Mesothelial cell of epicardium (in vitro differentiated cells): ENCODE measurements around the gene PDCD1LG2. TPM values are rescaled to one million over a fixed set of nuclear protein-coding genes. Genes with fewer than 3 reads are reported as not detected.

ENCODE experiments used
- DNase-seq, 2 experiments: peaks; one replicate each; pipeline ENCODE4 v3.0.0; 2021; ENCODE audit warnings: low spot score in 2 of 2; ENCODE audit not compliant: unreplicated experiment in 2 of 2
- H3K27ac Mint-ChIP-seq: 2 replicates; pipeline ENCODE4 v1.8.0; 2021; ENCODE audit warnings: mixed read lengths
- H3K27me3 Mint-ChIP-seq: 2 replicates; pipeline ENCODE4 v1.8.0; 2021; ENCODE audit warnings: low read depth, mixed read lengths
- H3K36me3 Mint-ChIP-seq: 2 replicates; pipeline ENCODE4 v1.8.0; 2021; ENCODE audit warnings: mixed read lengths
- H3K4me1 Mint-ChIP-seq: 2 replicates; pipeline ENCODE4 v1.8.0; 2021; ENCODE audit warnings: mixed read lengths
- H3K4me3 Mint-ChIP-seq: 2 replicates; pipeline ENCODE4 v1.8.0; 2021; ENCODE audit warnings: mild to moderate bottlenecking, moderate library complexity, mixed read lengths
- H3K9me3 Mint-ChIP-seq: 2 replicates; pipeline ENCODE4 v1.8.0; 2021; ENCODE audit warnings: mixed read lengths
- total RNA-seq: library from RNA; stranded (reverse); gene quantifications from 3 replicates; pipeline ENCODE4 v1.2.1, GENCODE V29; 2021
- TF ChIP-seq, protein P1 (sequence below): fragments of 200-600 bp; sonication (generic); IDR thresholded peaks from one replicate; pipeline ENCODE4 v1.5.0; 2021; ENCODE audit warnings: antibody characterized with exemption; ENCODE audit not compliant: unreplicated experiment

PDCD1LG2 gene
- total RNA-seq, 1 donor from 2014 or later: not detected

- Mint-ChIP-seq H3K4me1 (peaks cover 2% of the 10 kb centered on the region), H3K27ac (peak overlapping the region; percentile 35), H3K27me3 (no peaks in the 10 kb centered on the region), H3K4me3 (no peak overlapping the region), H3K9me3 (peaks cover 19% of the 10 kb centered on the region), H3K36me3 (no peaks in the 10 kb centered on the region)
- no peak for DNase-seq
- TF ChIP-seq, protein P1, sequence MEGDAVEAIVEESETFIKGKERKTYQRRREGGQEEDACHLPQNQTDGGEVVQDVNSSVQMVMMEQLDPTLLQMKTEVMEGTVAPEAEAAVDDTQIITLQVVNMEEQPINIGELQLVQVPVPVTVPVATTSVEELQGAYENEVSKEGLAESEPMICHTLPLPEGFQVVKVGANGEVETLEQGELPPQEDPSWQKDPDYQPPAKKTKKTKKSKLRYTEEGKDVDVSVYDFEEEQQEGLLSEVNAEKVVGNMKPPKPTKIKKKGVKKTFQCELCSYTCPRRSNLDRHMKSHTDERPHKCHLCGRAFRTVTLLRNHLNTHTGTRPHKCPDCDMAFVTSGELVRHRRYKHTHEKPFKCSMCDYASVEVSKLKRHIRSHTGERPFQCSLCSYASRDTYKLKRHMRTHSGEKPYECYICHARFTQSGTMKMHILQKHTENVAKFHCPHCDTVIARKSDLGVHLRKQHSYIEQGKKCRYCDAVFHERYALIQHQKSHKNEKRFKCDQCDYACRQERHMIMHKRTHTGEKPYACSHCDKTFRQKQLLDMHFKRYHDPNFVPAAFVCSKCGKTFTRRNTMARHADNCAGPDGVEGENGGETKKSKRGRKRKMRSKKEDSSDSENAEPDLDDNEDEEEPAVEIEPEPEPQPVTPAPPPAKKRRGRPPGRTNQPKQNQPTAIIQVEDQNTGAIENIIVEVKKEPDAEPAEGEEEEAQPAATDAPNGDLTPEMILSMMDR: no peak
Observed at GRCh38 chr9:5499889-5500398, 10.4 kb upstream of the PDCD1LG2 start.

DNA sequence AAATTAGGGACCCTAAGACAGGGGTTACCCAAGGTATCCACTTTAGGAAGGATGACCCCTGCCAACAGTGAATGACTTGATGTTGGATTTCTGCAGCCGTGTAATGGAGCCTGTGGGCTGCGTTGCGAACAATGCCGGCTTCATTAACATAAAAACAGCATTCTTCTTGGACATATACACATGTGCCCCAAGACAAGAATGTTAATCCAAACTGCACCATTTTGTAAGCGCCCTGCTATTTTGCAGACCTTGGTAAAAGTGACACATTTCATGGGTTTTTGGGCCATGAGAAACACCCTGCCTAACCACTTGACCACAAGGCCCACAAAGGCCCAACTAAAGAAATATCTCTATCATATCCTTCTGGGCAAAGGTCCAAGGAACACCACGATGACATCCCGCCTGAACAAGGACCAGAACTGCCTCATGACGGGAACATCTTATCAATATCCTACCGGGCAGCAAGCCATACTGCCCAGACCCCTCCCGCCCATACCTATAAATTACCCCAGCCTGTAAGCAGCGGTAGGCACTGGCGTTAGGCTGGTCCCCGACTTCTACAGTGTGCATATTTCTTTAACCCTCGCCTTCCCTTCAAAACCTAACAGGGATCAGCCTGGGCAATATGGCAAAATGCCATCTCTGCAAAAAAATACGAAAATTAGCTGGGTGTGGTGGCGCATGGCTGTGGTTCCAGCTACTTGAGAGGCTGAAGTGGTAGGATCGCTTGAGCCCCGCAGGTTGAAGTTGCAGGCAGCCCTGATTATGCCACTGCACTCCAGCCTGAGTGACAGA, 9.7 kb upstream of the PDCD1LG2 start:
- H3K9me3 Mint-ChIP-seq: peaks cover 25% of the 10 kb centered on the region
- DNase-seq: no peak
- H3K4me1 Mint-ChIP-seq: peaks cover 2% of the 10 kb centered on the region
- H3K4me3 Mint-ChIP-seq: no peak overlapping the region
- no peaks in the 10 kb centered on the region for H3K36me3 Mint-ChIP-seq
- H3K27me3 Mint-ChIP-seq: no peaks in the 10 kb centered on the region
- H3K27ac Mint-ChIP-seq: no peak overlapping the region
- TF ChIP-seq, protein P1: no peak

- no peak overlapping the region for H3K4me3 Mint-ChIP-seq
- H3K9me3 Mint-ChIP-seq: peaks cover 31% of the 10 kb centered on the region
- TF ChIP-seq, protein P1: no peak
- peaks cover 2% of the 10 kb centered on the region for H3K4me1 Mint-ChIP-seq
- DNase-seq: no peak
- H3K27me3 Mint-ChIP-seq: no peaks in the 10 kb centered on the region
- H3K36me3 Mint-ChIP-seq: no peaks in the 10 kb centered on the region
- H3K27ac Mint-ChIP-seq: no peak overlapping the region
Observed at GRCh38 chr9:5502553-5502952, 7.8 kb upstream of the PDCD1LG2 start.

DNA sequence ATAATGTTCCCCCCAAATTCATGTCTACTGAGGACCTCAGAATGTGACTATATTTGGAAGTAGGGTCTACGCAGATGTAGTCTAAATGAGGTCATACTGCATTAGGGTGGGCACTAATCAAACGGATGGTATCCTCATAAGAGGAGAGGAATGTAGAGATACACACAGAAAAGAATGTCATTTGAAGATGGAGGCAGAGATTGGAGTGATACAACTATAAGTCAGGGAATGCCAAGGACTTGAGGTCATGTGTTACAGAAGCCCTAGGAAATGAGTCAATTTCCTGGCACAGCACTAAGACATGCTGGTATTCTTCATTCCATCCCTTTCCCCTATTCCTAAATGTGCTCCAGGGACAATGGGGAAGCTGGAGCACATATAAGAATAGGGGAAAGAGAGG, 758 bp upstream of the PDCD1LG2 start:
- Mint-ChIP-seq H3K9me3 (peaks cover 20% of the 10 kb centered on the region), H3K27ac (no peak overlapping the region), H3K36me3 (no peaks in the 10 kb centered on the region), H3K4me3 (no peak overlapping the region), H3K4me1 (no peaks in the 10 kb centered on the region), H3K27me3 (no peaks in the 10 kb centered on the region)
- TF ChIP-seq, protein P1: no peak
- no peak for DNase-seq

DNA sequence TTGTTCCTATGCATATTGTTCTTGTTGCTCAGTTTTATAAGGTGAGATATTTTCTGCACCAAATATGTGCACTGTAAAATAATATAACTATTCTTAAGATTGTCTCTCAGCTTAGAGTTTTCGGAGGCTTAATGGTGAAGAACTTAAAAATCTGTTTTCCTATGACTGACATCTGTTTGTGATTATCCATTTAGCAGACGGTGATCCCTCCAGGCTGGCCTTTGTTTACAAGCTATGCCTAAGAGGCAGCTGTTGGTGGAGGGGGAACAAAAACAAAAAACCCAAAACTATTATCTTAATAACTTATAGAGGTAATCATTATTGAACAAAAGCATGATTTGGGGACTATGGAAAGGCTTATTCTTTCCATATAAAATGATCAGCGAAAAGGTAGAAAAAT, 658 bp downstream of the PDCD1LG2 start:
- Mint-ChIP-seq H3K27me3 (no peaks in the 10 kb centered on the region), H3K9me3 (peaks cover 10% of the 10 kb centered on the region), H3K36me3 (no peaks in the 10 kb centered on the region), H3K27ac (no peak overlapping the region), H3K4me3 (no peak overlapping the region), H3K4me1 (no peaks in the 10 kb centered on the region)
- TF ChIP-seq, protein P1: no peak
- DNase-seq: no peak
